GM18951 (cell line): ENCODE measurements around the gene FMN2.

Experiments
- POLR2A ChIP-seq: IDR thresholded peaks from 4 replicates; pipeline ENCODE4 v1.6.1; 2011; ENCODE audit warnings: mild to moderate bottlenecking; ENCODE audit not compliant: insufficient read length, insufficient read depth; ENCODE audit errors: extremely low read depth
- in situ Hi-C: fragments of 300-500 bp; cut with MboI; formaldehyde crosslinking; loops from one replicate; pipeline ENCODE4 v1.12.0; 2022; ENCODE audit warnings: low sequenced_read_pairs, mixed read lengths, inconsistent platforms; ENCODE audit not compliant: unreplicated experiment

The FMN2 gene

GRCh38 chr1:240511789-240512188 is 420.1 kb downstream of the FMN2 start:
- in situ Hi-C loops, result no loop called here
- TF ChIP-seq POLR2A, result no peak

- TF ChIP-seq POLR2A, result no peak
- in situ Hi-C loops, result no loop called here
Measured at GRCh38 chr1:240515505-240515904, 423.8 kb downstream of the FMN2 start.

- in situ Hi-C loops, result no loop called here
- TF ChIP-seq POLR2A, result no peak
Measured at GRCh38 chr1:240516069-240516468, 424.4 kb downstream of the FMN2 start.

GRCh38 chr1:240517891-240518290 is 426.2 kb downstream of the FMN2 start:
- in situ Hi-C loops, result no loop called here
- TF ChIP-seq POLR2A, result no peak

GRCh38 chr1:240522122-240522822 is 430.6 kb downstream of the FMN2 start:
- in situ Hi-C loops, result no loop called here
- no peak for TF ChIP-seq POLR2A

GRCh38 chr1:240524356-240525069 is 432.8 kb downstream of the FMN2 start:
- in situ Hi-C loops, result no loop called here
- no peak for TF ChIP-seq POLR2A
